Parathyroid adenoma (tissue), 2 donors: Measurements from ENCODE around the gene ZDHHC8.

Experiments
- H2AFZ ChIP-seq: fragments of 300-600 bp; sonication (generic); one replicate; pipeline ENCODE4 v1.7.0; 2017; ENCODE audit warnings: antibody characterized with exemption, mild to moderate bottlenecking
- H3K27ac ChIP-seq: fragments of 300-600 bp; sonication (generic); one replicate; pipeline ENCODE4 v1.7.0; 2017
- H3K27me3 ChIP-seq: fragments of 300-600 bp; sonication (generic); one replicate; pipeline ENCODE4 v1.7.0; 2017; ENCODE audit warnings: low read length; ENCODE audit not compliant: control insufficient read depth, insufficient read depth
- H3K36me3 ChIP-seq: fragments of 300-600 bp; sonication (generic); one replicate; pipeline ENCODE4 v1.7.0; 2017; ENCODE audit warnings: low read length; ENCODE audit not compliant: control insufficient read depth, insufficient read depth
- H3K4me1 ChIP-seq: fragments of 300-600 bp; sonication (generic); one replicate; pipeline ENCODE4 v1.7.0; 2017; ENCODE audit warnings: control low read depth
- H3K4me2 ChIP-seq: fragments of 300-600 bp; sonication (generic); one replicate; pipeline ENCODE4 v1.7.0; 2017; ENCODE audit warnings: low read length
- H3K4me3 ChIP-seq: fragments of 300-600 bp; sonication (generic); one replicate; pipeline ENCODE4 v1.7.0; 2017; ENCODE audit warnings: low read depth, low read length
- H3K79me2 ChIP-seq: fragments of 300-600 bp; sonication (generic); one replicate; pipeline ENCODE4 v1.7.0; 2017; ENCODE audit warnings: control low read depth
- H3K9ac ChIP-seq: fragments of 300-600 bp; sonication (generic); one replicate; pipeline ENCODE4 v1.7.0; 2017; ENCODE audit warnings: mild to moderate bottlenecking
- H3K9me3 ChIP-seq: fragments of 300-600 bp; sonication (generic); one replicate; pipeline ENCODE4 v1.7.0; 2017; ENCODE audit warnings: low read length; ENCODE audit not compliant: control insufficient read depth
- CTCF ChIP-seq: fragments of 300-600 bp; sonication (generic); IDR thresholded peaks from one replicate; pipeline ENCODE4 v1.7.0; 2017; ENCODE audit warnings: antibody characterized with exemption, mild to moderate bottlenecking
- donor health status: primary hyperparathyroidism.

The ZDHHC8 gene

GRCh38 chr22:20151276-20151588, 19.6 kb downstream of the ZDHHC8 start:
- TF ChIP-seq CTCF = no peak
- H3K36me3 ChIP-seq = no peaks in the 10 kb centered on the region

GRCh38 chr22:20152464-20152890, 20.9 kb downstream of the ZDHHC8 start:
- H3K27me3 ChIP-seq = no peaks in the 10 kb centered on the region

More at GRCh38 chr22:20151276-20151588, 19.6 kb downstream of the ZDHHC8 start:
- no peaks in the 10 kb centered on the region for H3K9me3 ChIP-seq
- H3K79me2 ChIP-seq = no peaks in the 10 kb centered on the region
- H3K4me1 ChIP-seq = no peaks in the 10 kb centered on the region
- no peaks in the 10 kb centered on the region for H3K27me3 ChIP-seq
- no peak overlapping the region for H3K4me2 ChIP-seq
- H3K4me3 ChIP-seq = no peak overlapping the region
- H3K27ac ChIP-seq = no peak overlapping the region
- H3K9ac ChIP-seq = no peak overlapping the region
- H2AFZ ChIP-seq = no peak overlapping the region

GRCh38 chr22:20153945-20154344, 22.3 kb downstream of the ZDHHC8 start:
- no peak overlapping the region for H2AFZ ChIP-seq
- H3K4me1 ChIP-seq = no peaks in the 10 kb centered on the region
- no peak overlapping the region for H3K4me2 ChIP-seq
- H3K27ac ChIP-seq = no peak overlapping the region
- no peaks in the 10 kb centered on the region for H3K79me2 ChIP-seq
- no peaks in the 10 kb centered on the region for H3K9me3 ChIP-seq
- no peaks in the 10 kb centered on the region for H3K36me3 ChIP-seq
- no peak overlapping the region for H3K4me3 ChIP-seq
- H3K27me3 ChIP-seq = no peaks in the 10 kb centered on the region
- TF ChIP-seq CTCF = no peak
- H3K9ac ChIP-seq = no peak overlapping the region

More at GRCh38 chr22:20152464-20152890, 20.9 kb downstream of the ZDHHC8 start:
- H3K4me1 ChIP-seq = no peaks in the 10 kb centered on the region
- H3K27ac ChIP-seq = no peak overlapping the region
- H3K9ac ChIP-seq = no peak overlapping the region
- no peaks in the 10 kb centered on the region for H3K36me3 ChIP-seq
- no peaks in the 10 kb centered on the region for H3K79me2 ChIP-seq
- no peaks in the 10 kb centered on the region for H3K9me3 ChIP-seq
- H2AFZ ChIP-seq = no peak overlapping the region
- H3K4me3 ChIP-seq = no peak overlapping the region
- TF ChIP-seq CTCF = no peak
- H3K4me2 ChIP-seq = no peak overlapping the region

- no peak overlapping the region for H3K4me2 ChIP-seq
- H3K27me3 ChIP-seq = no peaks in the 10 kb centered on the region
- H3K9ac ChIP-seq = no peak overlapping the region
- H3K4me1 ChIP-seq = no peaks in the 10 kb centered on the region
- no peak overlapping the region for H3K27ac ChIP-seq
- H3K9me3 ChIP-seq = no peaks in the 10 kb centered on the region
- H2AFZ ChIP-seq = no peak overlapping the region
- no peaks in the 10 kb centered on the region for H3K36me3 ChIP-seq
- TF ChIP-seq CTCF = no peak
- H3K4me3 ChIP-seq = no peak overlapping the region
- H3K79me2 ChIP-seq = no peaks in the 10 kb centered on the region
Measured at GRCh38 chr22:20154602-20155187, 23.1 kb downstream of the ZDHHC8 start.

- Histone ChIP-seq H3K4me3 (no peak overlapping the region), H3K9ac (no peak overlapping the region), H3K27me3 (no peaks in the 10 kb centered on the region), H3K36me3 (no peaks in the 10 kb centered on the region), H3K4me2 (no peak overlapping the region), H3K4me1 (no peaks in the 10 kb centered on the region), H3K79me2 (no peaks in the 10 kb centered on the region), H3K9me3 (no peaks in the 10 kb centered on the region), H3K27ac (no peak overlapping the region), H2AFZ (no peak overlapping the region)
- no peak for TF ChIP-seq CTCF
Measured at GRCh38 chr22:20155330-20156041, 23.9 kb downstream of the ZDHHC8 start.
